AG04450 (cell line): ENCODE measurements around the gene SPON1. TPM values are rescaled to one million over a fixed set of nuclear protein-coding genes. Genes with fewer than 3 reads are reported as not detected.

Experiments
- CTCF ChIA-PET: fragments of 300-600, 350-600 bp; formaldehyde crosslinking; extraction: SDS; loops from one replicate; lab custom pipeline; 2022; ENCODE audit warnings: antibody characterized with exemption, inconsistent platforms; lab: Charles Lee
- POLR2A ChIA-PET: fragments of 350-600 bp; formaldehyde crosslinking; extraction: SDS; loops from one replicate; lab custom pipeline; 2021; ENCODE audit warnings: antibody characterized with exemption, inconsistent platforms; lab: Yijun Ruan, JAX
- DNase-seq: peaks from one replicate; pipeline ENCODE4 v3.0.0-alpha.2; 2011; ENCODE audit warnings: low read depth, low spot score
- H3K27ac ChIP-seq: one replicate; pipeline ENCODE4 v1.5.1; 2012; ENCODE audit warnings: low read depth, low read length, control low read depth
- H3K27me3 ChIP-seq: one replicate; pipeline ENCODE4 v1.6.0; 2012; ENCODE audit warnings: low read length; ENCODE audit not compliant: control insufficient read depth, insufficient read depth
- H3K4me3 ChIP-seq: 2 replicates; pipeline ENCODE4 v1.5.1; 2011; ENCODE audit warnings: mild to moderate bottlenecking, low read depth, low read length, control low read depth
- H3K9me3 ChIP-seq: 2 replicates; pipeline ENCODE4 v1.5.1; 2012; ENCODE audit warnings: low read length; ENCODE audit not compliant: control insufficient read depth, insufficient read depth
- polyA plus RNA-seq: library from polyadenylated mRNA; depleted of rRNA; stranded (reverse); fragments of >200 nt; gene quantifications from 2 replicates; pipeline ENCODE4 v1.2.3, GENCODE V29; 2011
- TF ChIP-seq, protein P1 (sequence below): IDR thresholded peaks from 2 replicates; pipeline ENCODE4 v1.5.1; 2011; ENCODE audit warnings: low read depth, low read length, control low read depth, inconsistent platforms

The SPON1 gene
- polyA plus RNA-seq, 1 experiment, result 0.53 TPM

- TF ChIP-seq, protein P1, sequence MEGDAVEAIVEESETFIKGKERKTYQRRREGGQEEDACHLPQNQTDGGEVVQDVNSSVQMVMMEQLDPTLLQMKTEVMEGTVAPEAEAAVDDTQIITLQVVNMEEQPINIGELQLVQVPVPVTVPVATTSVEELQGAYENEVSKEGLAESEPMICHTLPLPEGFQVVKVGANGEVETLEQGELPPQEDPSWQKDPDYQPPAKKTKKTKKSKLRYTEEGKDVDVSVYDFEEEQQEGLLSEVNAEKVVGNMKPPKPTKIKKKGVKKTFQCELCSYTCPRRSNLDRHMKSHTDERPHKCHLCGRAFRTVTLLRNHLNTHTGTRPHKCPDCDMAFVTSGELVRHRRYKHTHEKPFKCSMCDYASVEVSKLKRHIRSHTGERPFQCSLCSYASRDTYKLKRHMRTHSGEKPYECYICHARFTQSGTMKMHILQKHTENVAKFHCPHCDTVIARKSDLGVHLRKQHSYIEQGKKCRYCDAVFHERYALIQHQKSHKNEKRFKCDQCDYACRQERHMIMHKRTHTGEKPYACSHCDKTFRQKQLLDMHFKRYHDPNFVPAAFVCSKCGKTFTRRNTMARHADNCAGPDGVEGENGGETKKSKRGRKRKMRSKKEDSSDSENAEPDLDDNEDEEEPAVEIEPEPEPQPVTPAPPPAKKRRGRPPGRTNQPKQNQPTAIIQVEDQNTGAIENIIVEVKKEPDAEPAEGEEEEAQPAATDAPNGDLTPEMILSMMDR, result no peak
- H3K9me3 ChIP-seq, result no peaks in the 10 kb centered on the region
- ChIA-PET CTCF (interaction anchor here (1.0 to 2.3 kb wide), 2 partner anchors 12 to 205 kb away, joined by 3 to 7 read pairs; no protein-coding TSS in a partner anchor), POLR2A (no interaction called here)
- no peaks in the 10 kb centered on the region for H3K27me3 ChIP-seq
- no peak overlapping the region for H3K4me3 ChIP-seq
- H3K27ac ChIP-seq, result no peak overlapping the region
- DNase-seq, result no peak
Observed at GRCh38 chr11:13944016-13944415, 18.5 kb upstream of the SPON1 start.

DNA sequence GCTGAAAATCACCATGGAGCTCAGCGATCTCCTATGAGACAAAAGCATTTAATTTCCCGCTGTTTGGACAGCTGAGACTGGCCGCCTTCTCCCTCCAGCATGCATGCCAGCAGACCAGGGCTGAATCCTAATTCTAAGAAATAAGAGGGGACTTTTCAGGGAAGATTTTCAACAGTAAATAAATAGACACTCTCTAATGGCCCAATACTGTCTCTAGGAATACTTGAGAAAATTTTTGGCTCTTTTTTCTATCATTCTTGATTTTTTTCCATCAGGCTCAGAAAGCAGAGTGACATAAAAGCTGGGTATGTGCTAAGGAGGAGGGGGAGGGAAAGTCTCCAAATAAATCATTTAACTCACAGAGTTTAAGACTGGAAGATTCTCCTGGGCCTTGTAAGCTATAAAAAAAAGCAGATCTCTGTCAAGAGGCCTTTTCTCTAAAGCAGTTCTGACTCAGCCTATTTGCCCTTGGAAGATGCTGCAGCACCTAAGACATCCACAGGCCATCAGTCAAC is 17.6 kb upstream of the SPON1 start:
- CTCF ChIA-PET, result interaction anchor here (1.0 to 2.3 kb wide), 2 partner anchors 11 to 204 kb away, joined by 3 to 7 read pairs; no protein-coding TSS in a partner anchor
- TF ChIP-seq, protein P1, result no peak
- no peak overlapping the region for H3K4me3 ChIP-seq
- DNase-seq, result no peak
- H3K9me3 ChIP-seq, result no peaks in the 10 kb centered on the region
- no peaks in the 10 kb centered on the region for H3K27me3 ChIP-seq
- POLR2A ChIA-PET, result no interaction called here
- no peak overlapping the region for H3K27ac ChIP-seq

- Histone ChIP-seq H3K27me3 (no peaks in the 10 kb centered on the region), H3K9me3 (no peaks in the 10 kb centered on the region), H3K27ac (no peak overlapping the region), H3K4me3 (no peak overlapping the region)
- no peak for DNase-seq
- TF ChIP-seq, protein P1, result no peak
- ChIA-PET POLR2A (no interaction called here), CTCF (interaction anchor here (0.8 to 3.6 kb wide), 4 partner anchors 9 to 302 kb away, joined by 3 to 17 read pairs (median 4); no protein-coding TSS in a partner anchor)
Observed at GRCh38 chr11:13947379-13947778, 15.1 kb upstream of the SPON1 start.

- Histone ChIP-seq H3K9me3 (no peaks in the 10 kb centered on the region), H3K27ac (no peak overlapping the region), H3K27me3 (no peaks in the 10 kb centered on the region), H3K4me3 (no peak overlapping the region)
- ChIA-PET CTCF (interaction anchor here (0.8 to 3.6 kb wide), 2 partner anchors 25 to 199 kb away, joined by 3 to 17 read pairs; no protein-coding TSS in a partner anchor), POLR2A (no interaction called here)
- no peak for DNase-seq
- TF ChIP-seq, protein P1, result no peak
Observed at GRCh38 chr11:13949876-13950275, 12.6 kb upstream of the SPON1 start.

DNA sequence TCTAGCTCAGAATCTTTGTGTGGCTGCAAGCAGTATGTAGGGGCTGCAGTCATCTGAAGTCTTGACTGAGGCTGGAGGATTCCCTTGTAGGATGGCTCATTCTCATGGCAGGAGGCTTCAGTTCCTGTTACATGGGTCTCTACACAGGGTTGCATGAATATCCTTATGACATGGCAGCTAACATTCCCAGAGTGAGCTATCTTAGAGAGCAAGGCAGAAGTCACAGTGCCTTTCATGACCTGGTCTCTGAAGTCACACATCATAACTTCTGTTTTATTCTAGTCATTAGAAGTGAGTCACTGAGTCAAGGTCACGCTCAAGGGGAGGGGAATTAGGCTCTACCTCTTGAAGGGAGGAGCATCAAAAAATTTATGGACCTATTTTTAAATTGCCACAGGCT is 10.3 kb upstream of the SPON1 start:
- H3K27ac ChIP-seq, result no peak overlapping the region
- CTCF ChIA-PET, result interaction anchor here (9.8 kb wide), 1 partner anchor 197 kb away, joined by 266 read pairs; no protein-coding TSS in a partner anchor
- peaks cover 2% of the 10 kb centered on the region for H3K27me3 ChIP-seq

More for the DNA sequence above, 10.3 kb upstream of the SPON1 start:
- POLR2A ChIA-PET, result no interaction called here
- Histone ChIP-seq H3K9me3 (no peaks in the 10 kb centered on the region), H3K4me3 (no peak overlapping the region)
- TF ChIP-seq, protein P1, result no peak
- no peak for DNase-seq
